NB4 (cell line): Measurements from ENCODE around the gene GOLIM4.

Experiments
- DNase-seq: peaks from one replicate; pipeline ENCODE4 v3.0.0; 2010; ENCODE audit warnings: low read depth
- H3K4me3 ChIP-seq: one replicate; pipeline ENCODE4 v1.5.1; 2011; ENCODE audit warnings: mild to moderate bottlenecking, low read depth, low read length, moderate library complexity
- CTCF ChIP-seq: IDR thresholded peaks from one replicate; pipeline ENCODE4 v1.5.1; 2012; ENCODE audit warnings: low read depth, low read length
- MAX ChIP-seq: IDR thresholded peaks from 2 replicates; pipeline ENCODE4 v1.6.1; 2011; ENCODE audit warnings: low read depth, low read length
- MYC ChIP-seq: IDR thresholded peaks from 2 replicates; pipeline ENCODE4 v1.6.1; 2011; ENCODE audit warnings: low read depth, low read length
- POLR2A ChIP-seq: IDR thresholded peaks from 2 replicates; pipeline ENCODE4 v1.6.1; 2011; ENCODE audit warnings: mild to moderate bottlenecking; ENCODE audit not compliant: insufficient read length; ENCODE audit errors: extremely low read depth

The GOLIM4 gene

GRCh38 chr3:168127466-168127865 is 31.7 kb upstream of the GOLIM4 start:
- TF ChIP-seq MAX (no peak), CTCF (no peak), MYC (no peak), POLR2A (no peak)
- DNase-seq: no peak
- H3K4me3 ChIP-seq: no peak overlapping the region

GRCh38 chr3:168124791-168125190 is 29.1 kb upstream of the GOLIM4 start:
- H3K4me3 ChIP-seq: no peak overlapping the region
- TF ChIP-seq POLR2A: no peak
- no peak for TF ChIP-seq MAX
- TF ChIP-seq MYC: no peak
- TF ChIP-seq CTCF: no peak
- no peak for DNase-seq

GRCh38 chr3:168124291-168124690 is 28.6 kb upstream of the GOLIM4 start:
- DNase-seq: no peak
- H3K4me3 ChIP-seq: no peak overlapping the region
- TF ChIP-seq CTCF (no peak), POLR2A (no peak), MYC (no peak), MAX (no peak)

GRCh38 chr3:168123201-168124176 is 27.8 kb upstream of the GOLIM4 start:
- no peak for DNase-seq
- no peak overlapping the region for H3K4me3 ChIP-seq
- no peak for TF ChIP-seq MYC
- no peak for TF ChIP-seq POLR2A
- TF ChIP-seq MAX: no peak
- no peak for TF ChIP-seq CTCF

GRCh38 chr3:168121184-168122017 is 25.7 kb upstream of the GOLIM4 start:
- H3K4me3 ChIP-seq: no peak overlapping the region
- no peak for TF ChIP-seq CTCF
- no peak for TF ChIP-seq MYC
- no peak for TF ChIP-seq MAX
- no peak for TF ChIP-seq POLR2A
- DNase-seq: no peak
